ENCODE data around the gene LCMT1. TPM values are rescaled to one million over a fixed set of nuclear protein-coding genes. Genes with fewer than 3 reads are reported as not detected.

LCMT1 gene
- 20.8 and 22.8 TPM in 2 replicates for total RNA-seq

DNA sequence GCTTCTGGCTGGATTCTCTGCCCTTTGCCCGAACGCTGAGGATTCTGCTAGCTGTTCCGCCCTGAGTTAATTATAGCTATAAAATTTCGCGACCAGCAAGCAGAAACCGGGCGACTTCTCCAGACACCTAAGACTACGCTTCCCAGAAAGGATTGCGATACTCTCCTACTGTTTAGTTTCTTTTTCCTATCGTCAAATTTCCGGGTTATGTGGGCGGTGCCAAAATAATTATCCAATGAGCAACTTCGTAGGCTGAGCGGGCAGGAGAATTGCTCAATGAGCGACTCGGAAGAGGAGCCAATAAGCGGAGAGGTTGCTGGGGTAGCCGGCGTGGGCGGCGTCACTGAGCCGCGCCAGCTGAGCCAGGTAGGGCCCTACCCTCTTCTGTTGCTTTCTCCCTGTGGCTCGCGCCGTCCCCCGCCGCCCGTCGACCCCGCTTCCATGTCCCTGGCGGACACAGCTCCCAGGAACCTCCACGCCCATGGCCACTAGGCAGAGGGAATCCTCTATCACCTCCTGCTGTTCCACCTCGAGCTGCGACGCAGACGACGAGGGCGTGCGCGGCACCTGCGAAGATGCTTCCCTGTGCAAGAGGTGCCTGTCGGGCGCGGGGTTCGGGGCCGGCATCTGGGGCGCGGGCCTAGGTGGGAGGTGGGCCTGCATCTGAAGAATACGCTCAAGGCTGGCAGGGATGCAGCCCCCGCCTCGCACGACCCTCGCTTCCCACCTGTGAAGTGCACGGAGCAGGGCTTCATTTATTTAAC is at the start of gene LCMT1:
TSS of gene LCMT1 (plus strand) at position 340 of the 764 bp plus-strand sequence. CDS start at position 482, 142 bp downstream.

Other genes starting within 250 kb of the LCMT1 start
- 42.6 and 94.1 TPM in 2 replicates for gene ARHGAP17, start 96.4 kb upstream of the LCMT1 start, total RNA-seq
- gene AQP8, start 105.2 kb downstream of the LCMT1 start, total RNA-seq = under 0.01 TPM in 1 of 2 replicates, not detected in the other
- gene ZKSCAN2, start 146.1 kb downstream of the LCMT1 start, total RNA-seq = 1.9 and 4.5 TPM in 2 replicates

All from bladder microvascular endothelial cell (primary cell).